GM21526 (cell line): Measurements from ENCODE around the gene C8B.

Experiments used
- ATAC-seq: cut with Tn5 transposase; IDR thresholded peaks from one replicate; pipeline ENCODE4 v1.9.1; 2021; ENCODE audit warnings: moderate library complexity; ENCODE audit not compliant: unreplicated experiment, low FRiP score

Gene C8B

GRCh38 chr1:56973923-56974742, 8.3 kb upstream of the C8B start:
- no peak for ATAC-seq

- ATAC-seq = no peak
Observed at GRCh38 chr1:56972976-56973375, 7.2 kb upstream of the C8B start.

- ATAC-seq = no peak
Observed at GRCh38 chr1:56970280-56970679, 4.5 kb upstream of the C8B start.

GRCh38 chr1:56968878-56969495, 3.2 kb upstream of the C8B start:
- ATAC-seq = no peak

GRCh38 chr1:56967900-56968832, 2.4 kb upstream of the C8B start:
- ATAC-seq = no peak

GRCh38 chr1:56967355-56967754, 1.5 kb upstream of the C8B start:
- no peak for ATAC-seq

GRCh38 chr1:56966698-56966999, 834 bp upstream of the C8B start:
- ATAC-seq = no peak

GRCh38 chr1:56965191-56965590, 624 bp downstream of the C8B start:
- no peak for ATAC-seq

- ATAC-seq = no peak
Observed at GRCh38 chr1:56964349-56965017, 1.3 kb downstream of the C8B start.

GRCh38 chr1:56963667-56964066, 2.1 kb downstream of the C8B start:
- no peak for ATAC-seq

GRCh38 chr1:56961426-56961825, 4.4 kb downstream of the C8B start:
- ATAC-seq = no peak

GRCh38 chr1:56958526-56958925, 7.3 kb downstream of the C8B start:
- ATAC-seq = no peak

- ATAC-seq = no peak
Observed at GRCh38 chr1:56957931-56958330, 7.9 kb downstream of the C8B start.

- no peak for ATAC-seq
Observed at GRCh38 chr1:56954664-56955063, 11.2 kb downstream of the C8B start.

GRCh38 chr1:56953386-56953785, 12.4 kb downstream of the C8B start:
- no peak for ATAC-seq

- no peak for ATAC-seq
Observed at GRCh38 chr1:56952501-56952900, 13.3 kb downstream of the C8B start.

GRCh38 chr1:56948403-56949023, 17.3 kb downstream of the C8B start:
- ATAC-seq = no peak

GRCh38 chr1:56940039-56940438, 25.8 kb downstream of the C8B start:
- no peak for ATAC-seq

- ATAC-seq = no peak
Observed at GRCh38 chr1:56939209-56939608, 26.6 kb downstream of the C8B start.

- no peak for ATAC-seq
Observed at GRCh38 chr1:56938646-56939045, 27.2 kb downstream of the C8B start.
